Heart left ventricle (tissue), 13 donors: ENCODE results near the gene RBKS.

Experiments used
- CTCF ChIP-seq, 12 donors: fragments of 200-600 bp; sonication (generic) in 4 of 12; IDR thresholded peaks; one replicate each; pipeline versions ENCODE4 v1.5.0 to v1.8.0; 2018 to 2022; ENCODE audit warnings: antibody characterized with exemption in 12 of 12, mild to moderate bottlenecking in 5 of 12
- POLR2A ChIP-seq, 2 donors: fragments of 450-650 bp; IDR thresholded peaks; one replicate each; pipeline ENCODE4 v1.6.1; 2017; ENCODE audit warnings: antibody characterized with exemption in 2 of 2, mild to moderate bottlenecking in 2 of 2, moderate library complexity in 2 of 2
- donor health status: ischemic (EF 13 %, LVEDD 7.1; RV severe dilation, severe dysfunction).
- donor health status: DM: no; HTN: yes; CAD: no.
- donor health status: DM: no; HTN: no; CAD: no.
- donor health status: ischemic (EF 25% LVEDD 6.9; RV normal size, moderate dysfunction).
- donor health status: ischemic (EF 25% LVEDD 5.7; RV mildly dilated, moderate dysfunction).
- donor health status: ischemic (EF 35%, LVEDD 5.7; RV mildly dilated, moderate dysfunction).
- donor health status: nonischemic (EF 11% LVEDD 7.7; RV severe dilation, severe dysfunction).
- donor health status: DM: yes; HTN: yes; CAD: no.
- donor health status: PGD.
- donor health status: ischemic (EF 29% LVEDD 5.4; RV normal size, mild dysfunction).
- donor health status: nonischemic (EF 23%, LVEDD 6.1; RV moderate dilation, normal function).

DNA sequence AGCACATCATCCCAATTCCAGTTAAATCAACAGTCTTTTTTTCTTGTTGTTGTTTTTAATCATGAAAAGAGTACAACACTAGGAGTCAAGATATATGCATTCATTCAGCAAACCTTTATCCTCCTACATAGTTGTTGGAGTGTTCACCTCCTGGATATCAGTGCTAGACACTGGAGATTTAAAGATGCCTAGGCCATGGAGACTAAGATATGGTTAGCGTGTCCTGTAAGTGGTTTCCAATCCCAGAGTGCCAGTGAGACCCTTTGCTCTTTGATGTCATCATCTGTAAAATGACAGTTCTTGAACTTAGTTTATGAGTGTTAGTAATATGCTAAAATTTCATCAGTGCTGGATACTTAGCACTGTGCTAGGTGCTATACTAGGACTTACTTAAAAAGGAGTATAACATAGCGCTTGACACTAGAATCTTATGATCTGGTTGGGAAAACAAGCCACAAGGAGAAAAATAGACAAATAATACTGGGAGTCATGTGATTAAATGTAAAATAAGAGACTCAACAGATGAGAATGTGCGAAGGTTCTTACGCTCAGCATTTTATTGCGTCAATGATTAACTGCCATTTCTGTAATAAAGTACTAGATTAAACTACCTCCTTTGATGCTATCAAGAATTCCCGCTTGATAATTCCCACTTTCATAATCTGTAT is 31.8 kb upstream of the RBKS start:
- TF ChIP-seq POLR2A (IDR thresholded peaks at IDR 0.05): no peak
- TF ChIP-seq CTCF (IDR thresholded peaks at IDR 0.05): no peak
